ENCODE data around the gene SCGB1A1. TPM values are rescaled to one million over a fixed set of nuclear protein-coding genes. Genes with fewer than 3 reads are reported as not detected.

The SCGB1A1 gene
- total RNA-seq, 1 donor from 2014 or later, result not detected

DNA sequence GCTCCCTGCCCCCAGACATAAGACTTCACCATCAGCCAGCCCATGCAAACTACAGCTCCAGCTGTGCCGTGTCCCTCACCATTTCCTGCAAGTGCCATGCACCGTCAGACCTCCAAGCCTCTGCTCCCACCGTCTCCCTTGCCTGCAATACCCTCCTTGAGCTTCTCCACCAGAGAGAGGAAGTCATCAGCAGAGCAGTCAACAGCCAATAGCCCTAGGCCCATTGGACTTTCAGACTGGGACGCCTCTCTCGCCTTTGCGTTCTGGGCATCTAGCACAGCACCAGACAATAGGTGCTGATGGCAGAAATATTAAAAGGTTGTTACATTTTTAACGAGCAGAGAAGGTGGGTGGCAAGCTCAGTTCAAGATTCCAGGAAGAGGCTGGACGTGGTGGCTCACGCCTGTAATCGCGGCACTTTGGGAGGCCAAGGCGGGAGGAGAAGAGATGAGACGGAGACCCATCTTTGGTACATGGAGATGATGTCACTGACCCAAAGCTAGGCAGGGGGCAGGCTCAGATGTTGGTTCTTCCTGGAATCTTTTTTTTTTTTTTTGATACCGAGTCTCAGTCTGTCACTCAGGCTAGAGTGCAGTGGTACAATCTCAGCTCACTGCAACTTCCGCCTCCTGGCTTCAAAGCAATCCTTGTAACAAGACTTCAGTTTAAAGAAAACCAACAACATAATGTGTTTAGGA lies 31.9 kb downstream of the SCGB1A1 start:
- peaks cover 2% of the 10 kb centered on the region for H3K9me3 ChIP-seq (replicated peaks)
- no peak for DNase-seq
- no peak overlapping the region for H3K4me3 ChIP-seq
- TF ChIP-seq, protein P1, sequence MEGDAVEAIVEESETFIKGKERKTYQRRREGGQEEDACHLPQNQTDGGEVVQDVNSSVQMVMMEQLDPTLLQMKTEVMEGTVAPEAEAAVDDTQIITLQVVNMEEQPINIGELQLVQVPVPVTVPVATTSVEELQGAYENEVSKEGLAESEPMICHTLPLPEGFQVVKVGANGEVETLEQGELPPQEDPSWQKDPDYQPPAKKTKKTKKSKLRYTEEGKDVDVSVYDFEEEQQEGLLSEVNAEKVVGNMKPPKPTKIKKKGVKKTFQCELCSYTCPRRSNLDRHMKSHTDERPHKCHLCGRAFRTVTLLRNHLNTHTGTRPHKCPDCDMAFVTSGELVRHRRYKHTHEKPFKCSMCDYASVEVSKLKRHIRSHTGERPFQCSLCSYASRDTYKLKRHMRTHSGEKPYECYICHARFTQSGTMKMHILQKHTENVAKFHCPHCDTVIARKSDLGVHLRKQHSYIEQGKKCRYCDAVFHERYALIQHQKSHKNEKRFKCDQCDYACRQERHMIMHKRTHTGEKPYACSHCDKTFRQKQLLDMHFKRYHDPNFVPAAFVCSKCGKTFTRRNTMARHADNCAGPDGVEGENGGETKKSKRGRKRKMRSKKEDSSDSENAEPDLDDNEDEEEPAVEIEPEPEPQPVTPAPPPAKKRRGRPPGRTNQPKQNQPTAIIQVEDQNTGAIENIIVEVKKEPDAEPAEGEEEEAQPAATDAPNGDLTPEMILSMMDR (IDR thresholded peaks at IDR 0.05; ENCODE audit: borderline replicate concordance), result no peak
- no peak overlapping the region for H3K27ac ChIP-seq (replicated peaks)
- intact Hi-C loops (cut with micrococcal nuclease), result no loop called here
- no peaks in the 10 kb centered on the region for H3K27me3 ChIP-seq (ENCODE audit: low read depth)
- H3K36me3 ChIP-seq, result no peaks in the 10 kb centered on the region
- peaks cover 13% of the 10 kb centered on the region for H3K4me1 ChIP-seq

DNA sequence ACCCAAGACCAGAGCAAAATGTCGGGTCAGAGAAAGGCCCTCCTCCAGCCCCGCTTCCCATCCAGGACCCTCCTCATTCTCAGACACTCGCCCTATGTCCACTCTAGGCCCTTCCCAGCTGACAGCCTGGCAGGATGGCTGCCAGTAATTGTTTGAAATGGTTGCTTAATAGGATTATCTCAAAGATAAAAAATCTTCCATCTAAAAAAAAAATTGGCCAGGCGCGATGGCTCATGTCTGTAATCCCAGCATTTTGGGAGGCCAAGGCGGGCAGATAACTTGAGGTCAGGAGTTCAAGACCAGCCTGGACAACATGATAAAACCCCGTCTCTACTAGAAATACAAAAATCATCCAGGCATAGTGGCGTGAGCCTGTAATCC lies 32.4 kb downstream of the SCGB1A1 start:
- Histone ChIP-seq H3K27ac (replicated peaks) (no peak overlapping the region), H3K4me3 (no peak overlapping the region), H3K9me3 (replicated peaks) (peaks cover 7% of the 10 kb centered on the region), H3K27me3 (ENCODE audit: low read depth) (no peaks in the 10 kb centered on the region), H3K4me1 (peaks cover 7% of the 10 kb centered on the region), H3K36me3 (no peaks in the 10 kb centered on the region)
- no peak for DNase-seq
- intact Hi-C loops (cut with micrococcal nuclease), result no loop called here
- TF ChIP-seq, protein P1 (IDR thresholded peaks at IDR 0.05; ENCODE audit: borderline replicate concordance), result no peak

DNA sequence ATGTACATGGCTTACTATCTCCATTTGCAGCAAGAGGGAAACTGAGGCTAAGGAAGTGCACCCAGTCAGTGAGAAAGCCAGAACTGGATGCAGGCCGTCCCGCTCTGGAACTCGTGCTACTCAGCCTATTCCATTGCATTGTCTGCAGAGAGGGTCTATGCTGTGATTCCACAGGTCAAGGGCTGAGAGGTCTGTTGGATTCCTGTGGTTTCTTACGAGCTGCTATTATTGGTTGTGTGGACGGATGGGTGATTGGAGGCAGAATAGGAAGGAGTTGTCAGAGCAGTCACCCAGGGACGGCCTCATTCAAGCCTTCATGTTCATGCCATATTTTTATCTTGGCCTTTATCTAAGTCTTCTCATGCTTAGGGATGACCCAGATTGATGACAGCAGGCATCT lies 33.4 kb downstream of the SCGB1A1 start:
- Histone ChIP-seq H3K27ac (replicated peaks) (no peak overlapping the region), H3K4me3 (no peak overlapping the region), H3K36me3 (no peaks in the 10 kb centered on the region), H3K9me3 (replicated peaks) (peaks cover 7% of the 10 kb centered on the region), H3K4me1 (no peaks in the 10 kb centered on the region), H3K27me3 (ENCODE audit: low read depth) (no peaks in the 10 kb centered on the region)
- intact Hi-C loops (cut with micrococcal nuclease), result no loop called here
- no peak for DNase-seq
- TF ChIP-seq, protein P1 (IDR thresholded peaks at IDR 0.05; ENCODE audit: borderline replicate concordance), result no peak

DNA sequence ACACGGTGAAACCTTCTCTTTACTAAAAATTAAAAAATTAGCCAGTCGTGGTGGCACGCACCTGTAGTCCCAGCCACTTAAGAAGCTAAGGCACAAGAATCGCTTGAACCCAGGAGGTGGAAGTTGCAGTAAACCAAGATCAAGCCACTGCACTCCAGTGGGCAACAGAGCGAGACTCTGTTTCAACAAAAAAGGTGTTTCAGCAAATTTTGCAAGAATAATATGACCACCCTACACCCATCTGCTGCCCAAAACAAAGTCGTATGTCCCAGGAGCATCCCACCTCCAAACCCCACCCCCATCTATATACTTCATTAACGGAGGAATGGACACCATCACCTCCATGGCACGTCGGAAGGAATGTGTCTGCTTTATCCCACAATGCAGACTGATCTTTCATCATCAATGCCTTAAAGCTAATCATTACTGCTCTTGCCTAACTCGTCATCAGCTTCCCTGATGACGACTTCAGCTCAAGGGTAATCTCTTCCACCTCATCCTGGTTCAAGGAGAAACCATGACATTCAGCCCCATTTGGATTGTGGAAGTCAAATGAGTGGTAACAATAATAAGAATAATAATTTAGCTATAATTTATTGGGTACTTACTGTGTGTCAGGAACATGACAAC lies 34.1 kb downstream of the SCGB1A1 start:
- H3K9me3 ChIP-seq (replicated peaks), result peaks cover 7% of the 10 kb centered on the region
- no peaks in the 10 kb centered on the region for H3K27me3 ChIP-seq (ENCODE audit: low read depth)
- H3K36me3 ChIP-seq, result no peaks in the 10 kb centered on the region
- no peak overlapping the region for H3K4me3 ChIP-seq
- no peaks in the 10 kb centered on the region for H3K4me1 ChIP-seq
- no peak overlapping the region for H3K27ac ChIP-seq (replicated peaks)
- TF ChIP-seq, protein P1 (IDR thresholded peaks at IDR 0.05; ENCODE audit: borderline replicate concordance), result no peak
- no peak for DNase-seq
- intact Hi-C loops (cut with micrococcal nuclease), result no loop called here

DNA sequence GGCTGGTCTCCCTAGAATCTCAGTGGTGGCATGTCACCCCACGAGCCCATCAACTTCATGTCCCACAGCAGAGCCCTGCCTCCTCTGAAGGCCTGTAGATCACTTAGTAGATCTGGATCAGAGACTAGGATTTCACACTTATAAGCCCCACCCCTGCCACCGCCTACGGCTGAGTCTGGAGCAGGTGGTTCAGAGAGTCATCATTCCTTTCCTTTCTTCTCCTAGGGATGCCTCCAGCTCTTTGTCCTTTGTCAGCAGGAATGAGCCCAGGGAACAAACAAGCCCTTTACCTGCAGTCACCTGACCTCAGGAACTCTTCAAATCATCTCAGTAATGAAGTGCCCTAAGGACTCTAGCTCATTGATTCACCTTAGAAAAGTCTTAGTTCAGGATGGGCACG lies 37.8 kb downstream of the SCGB1A1 start:
- DNase-seq, result no peak
- H3K27ac ChIP-seq (replicated peaks), result no peak overlapping the region
- no peaks in the 10 kb centered on the region for H3K36me3 ChIP-seq
- TF ChIP-seq, protein P1 (IDR thresholded peaks at IDR 0.05; ENCODE audit: borderline replicate concordance), result no peak
- H3K27me3 ChIP-seq (ENCODE audit: low read depth), result no peaks in the 10 kb centered on the region
- intact Hi-C loops (cut with micrococcal nuclease), result no loop called here
- H3K9me3 ChIP-seq (replicated peaks), result peaks cover 7% of the 10 kb centered on the region
- H3K4me3 ChIP-seq, result no peak overlapping the region
- no peaks in the 10 kb centered on the region for H3K4me1 ChIP-seq
